ENCODE data around the gene CCDC170. TPM values are rescaled to one million over a fixed set of nuclear protein-coding genes. Genes with fewer than 3 reads are reported as not detected.

The CCDC170 gene
- total and polyA plus RNA-seq, 2 donors (not counting 1 experiment from before 2014, with no cell fraction given): 0.76 to 0.83 TPM

GRCh38 chr6:151634336-151634720 is 140.5 kb downstream of the CCDC170 start:
- Histone ChIP-seq H3K36me3 (ENCODE audit: control insufficient read depth, insufficient read depth, low read length) (no peaks in the 10 kb centered on the region), H3K4me1 (ENCODE audit: control insufficient read depth, extremely low read depth, insufficient read depth, low read length) (no peaks in the 10 kb centered on the region), H3K4me2 (ENCODE audit: extremely low read depth, insufficient read depth, low read length) (no peak overlapping the region), H3K4me3 (replicated peaks in 1 of 4; ENCODE audit: control extremely low read depth in 1 of 4, insufficient read depth in 1 of 4, low read depth in 3 of 4, low read length in 4 of 4) (no peak overlapping the region), H4K20me1 (ENCODE audit: control insufficient read depth, extremely low read depth, insufficient read depth, low read length) (no peaks in the 10 kb centered on the region), H3K27me3 (ENCODE audit: control insufficient read depth, insufficient read depth, low read length) (no peaks in the 10 kb centered on the region), H3K9me3 (ENCODE audit: control insufficient read depth, insufficient read depth, low read depth, low read length) (no peaks in the 10 kb centered on the region), H2AFZ (ENCODE audit: low read length) (no peak overlapping the region), H3K27ac (ENCODE audit: insufficient read depth, low read length) (no peak overlapping the region), H3K79me2 (ENCODE audit: control insufficient read depth, insufficient read depth, low read length) (no peaks in the 10 kb centered on the region), H3K9ac (ENCODE audit: insufficient read depth, low read length) (no peak overlapping the region)
- no peak for DNase-seq (ENCODE audit: low read depth in 2 of 2)
- TF ChIP-seq EZH2 (IDR thresholded peaks at IDR 0.05; ENCODE audit: low read length, missing control alignments) (no peak), CTCF (conservative IDR thresholded peaks at IDR 0.05 in 1 of 2, IDR thresholded peaks at IDR 0.05 in 1 of 2; ENCODE audit: low read depth in 1 of 2, low read length in 2 of 2) (no peak)

- H2AFZ ChIP-seq (ENCODE audit: low read length): no peak overlapping the region
- no peaks in the 10 kb centered on the region for H3K4me1 ChIP-seq (ENCODE audit: control insufficient read depth, extremely low read depth, insufficient read depth, low read length)
- no peak for DNase-seq (ENCODE audit: low read depth in 2 of 2)
- no peaks in the 10 kb centered on the region for H4K20me1 ChIP-seq (ENCODE audit: control insufficient read depth, extremely low read depth, insufficient read depth, low read length)
- H3K36me3 ChIP-seq (ENCODE audit: control insufficient read depth, insufficient read depth, low read length): no peaks in the 10 kb centered on the region
- H3K27me3 ChIP-seq (ENCODE audit: control insufficient read depth, insufficient read depth, low read length): no peaks in the 10 kb centered on the region
- no peak overlapping the region for H3K9ac ChIP-seq (ENCODE audit: insufficient read depth, low read length)
- H3K4me2 ChIP-seq (ENCODE audit: extremely low read depth, insufficient read depth, low read length): no peak overlapping the region
- TF ChIP-seq EZH2 (IDR thresholded peaks at IDR 0.05; ENCODE audit: low read length, missing control alignments) (no peak), CTCF (conservative IDR thresholded peaks at IDR 0.05 in 1 of 2, IDR thresholded peaks at IDR 0.05 in 1 of 2; ENCODE audit: low read depth in 1 of 2, low read length in 2 of 2) (no peak)
- H3K4me3 ChIP-seq (replicated peaks in 1 of 4; ENCODE audit: control extremely low read depth in 1 of 4, insufficient read depth in 1 of 4, low read depth in 3 of 4, low read length in 4 of 4): no peak overlapping the region
- no peaks in the 10 kb centered on the region for H3K9me3 ChIP-seq (ENCODE audit: control insufficient read depth, insufficient read depth, low read depth, low read length)
- H3K27ac ChIP-seq (ENCODE audit: insufficient read depth, low read length): no peak overlapping the region
- H3K79me2 ChIP-seq (ENCODE audit: control insufficient read depth, insufficient read depth, low read length): no peaks in the 10 kb centered on the region
These were observed 141.9 kb downstream of the CCDC170 start for GRCh38 chr6:151635741-151636140.

- Histone ChIP-seq H3K27me3 (ENCODE audit: control insufficient read depth, insufficient read depth, low read length) (no peaks in the 10 kb centered on the region), H3K4me2 (ENCODE audit: extremely low read depth, insufficient read depth, low read length) (no peak overlapping the region), H4K20me1 (ENCODE audit: control insufficient read depth, extremely low read depth, insufficient read depth, low read length) (no peaks in the 10 kb centered on the region), H3K4me1 (ENCODE audit: control insufficient read depth, extremely low read depth, insufficient read depth, low read length) (no peaks in the 10 kb centered on the region), H3K4me3 (replicated peaks in 1 of 4; ENCODE audit: control extremely low read depth in 1 of 4, insufficient read depth in 1 of 4, low read depth in 3 of 4, low read length in 4 of 4) (no peak overlapping the region), H3K36me3 (ENCODE audit: control insufficient read depth, insufficient read depth, low read length) (no peaks in the 10 kb centered on the region), H3K79me2 (ENCODE audit: control insufficient read depth, insufficient read depth, low read length) (no peaks in the 10 kb centered on the region), H3K9me3 (ENCODE audit: control insufficient read depth, insufficient read depth, low read depth, low read length) (no peaks in the 10 kb centered on the region), H2AFZ (ENCODE audit: low read length) (no peak overlapping the region), H3K9ac (ENCODE audit: insufficient read depth, low read length) (no peak overlapping the region), H3K27ac (ENCODE audit: insufficient read depth, low read length) (no peak overlapping the region)
- TF ChIP-seq EZH2 (IDR thresholded peaks at IDR 0.05; ENCODE audit: low read length, missing control alignments) (no peak), CTCF (conservative IDR thresholded peaks at IDR 0.05 in 1 of 2, IDR thresholded peaks at IDR 0.05 in 1 of 2; ENCODE audit: low read depth in 1 of 2, low read length in 2 of 2) (no peak)
- no peak for DNase-seq (ENCODE audit: low read depth in 2 of 2)
These were observed 144.0 kb downstream of the CCDC170 start for GRCh38 chr6:151637814-151638213.
